Prostate gland (tissue), 2 donors: ENCODE measurements around the gene SAV1. TPM values are rescaled to one million over a fixed set of nuclear protein-coding genes. Genes with fewer than 3 reads are reported as not detected.

Experiments
- DNase-seq: peaks from one replicate; pipeline ENCODE4 v3.0.0-alpha.2; 2019; ENCODE audit warnings: low spot score
- H3K27ac ChIP-seq, 2 donors: fragments of 200-600 bp; sonication (generic); 2 replicates each; pipeline ENCODE4 v1.5.1; 2017 to 2019
- H3K27me3 ChIP-seq: fragments of 200-600 bp; sonication (generic); replicated peaks from 2 replicates; pipeline ENCODE4 v1.5.1; 2019; ENCODE audit not compliant: insufficient read depth
- H3K36me3 ChIP-seq, 2 donors: fragments of 200-600 bp; sonication (generic); 1 replicate in 1 of 2; 2 replicates in 1 of 2; pipeline versions ENCODE4 v1.5.1 to v1.8.1; 2017 to 2019
- H3K4me1 ChIP-seq: fragments of 200-600 bp; sonication (generic); replicated peaks from 2 replicates; pipeline ENCODE4 v1.5.1; 2019
- H3K4me3 ChIP-seq, 2 donors: fragments of 200-600 bp; sonication (generic); 2 replicates each; pipeline ENCODE4 v1.5.1; 2017 to 2019
- H3K9me3 ChIP-seq: fragments of 200-600 bp; sonication (generic); 2 replicates; pipeline ENCODE4 v1.5.1; 2017
- CTCF ChIP-seq, 4 experiments: fragments of 200-600 bp in 2 of 4; fragments of 450-650 bp in 2 of 4; sonication (generic) in 2 of 4; IDR thresholded peaks; 1 replicate in 3 of 4; 2 replicates in 1 of 4; pipeline ENCODE4 v1.5.1; 2016 to 2019; ENCODE audit warnings: antibody characterized with exemption in 4 of 4, mild to moderate bottlenecking in 2 of 4, moderate library complexity in 2 of 4
- POLR2A ChIP-seq: fragments of 450-650 bp; IDR thresholded peaks from one replicate; pipeline ENCODE4 v1.6.1; 2016; ENCODE audit warnings: antibody characterized with exemption, mild to moderate bottlenecking
- POLR2AphosphoS5 ChIP-seq: sonication (generic); formaldehyde crosslinking; IDR thresholded peaks from one replicate; pipeline ENCODE4 v1.6.1; 2017; ENCODE audit warnings: antibody characterized with exemption
- WGBS: methylation state at CpG from one replicate; pipeline ENCODE4 v1.1.5; 2018; 5-methylcytosine and 5-hydroxymethylcytosine counted together
- intact Hi-C: fragments of 100-400 bp; cut with DNase I; formaldehyde crosslinking; loops from one replicate; pipeline ENCODE4 v1.14.2; 2022
- total RNA-seq, 2 donors: library from RNA; depleted of rRNA; stranded (reverse); fragments of >200 nt; gene quantifications; one replicate each; pipeline ENCODE4 v1.1.0, GENCODE V29; 2016

Gene SAV1
- total RNA-seq, 2 donors from 2014 or later: 29.4 to 105 TPM

- 0% methylated on average over 1 of the region's 1 CpG for WGBS
- no peak for DNase-seq
- no peak for TF ChIP-seq CTCF (IDR thresholded peaks at IDR 0.05)
- intact Hi-C loops: no loop called here
- Histone ChIP-seq H3K4me3 (no peak overlapping the region), H3K27ac (no peak overlapping the region), H3K27me3 (no peaks in the 10 kb centered on the region), H3K4me1 (no peaks in the 10 kb centered on the region), H3K9me3 (no peaks in the 10 kb centered on the region), H3K36me3 (no peaks in the 10 kb centered on the region)
Observed at GRCh38 chr14:50605766-50606165, 62.3 kb downstream of the SAV1 start.

GRCh38 chr14:50603565-50603964 is 64.5 kb downstream of the SAV1 start:
- Histone ChIP-seq H3K27me3 (no peaks in the 10 kb centered on the region), H3K4me3 (no peak overlapping the region), H3K9me3 (no peaks in the 10 kb centered on the region), H3K36me3 (no peaks in the 10 kb centered on the region), H3K27ac (no peak overlapping the region), H3K4me1 (no peaks in the 10 kb centered on the region)
- TF ChIP-seq CTCF (IDR thresholded peaks at IDR 0.05) (no peak), POLR2AphosphoS5 (no peak), POLR2A (no peak)
- no peak for DNase-seq
- WGBS: 93% methylated on average over 2 of the region's 2 CpGs
- intact Hi-C loops: loop anchor here (5.0 kb wide), 1 partner anchor 174 kb away; no protein-coding TSS in a partner anchor

GRCh38 chr14:50602035-50602434 is 66.1 kb downstream of the SAV1 start:
- H3K4me3 ChIP-seq: no peak overlapping the region
- TF ChIP-seq POLR2AphosphoS5: no peak
- TF ChIP-seq CTCF (IDR thresholded peaks at IDR 0.05): no peak
- TF ChIP-seq POLR2A: no peak
- H3K9me3 ChIP-seq: no peaks in the 10 kb centered on the region
- DNase-seq: no peak
- WGBS: 85% methylated on average over 3 of the region's 3 CpGs
- intact Hi-C loops: loop anchor here (5.0 kb wide), 1 partner anchor 175 kb away; no protein-coding TSS in a partner anchor
- H3K27ac ChIP-seq: no peak overlapping the region
- H3K4me1 ChIP-seq: no peaks in the 10 kb centered on the region
- H3K36me3 ChIP-seq: no peaks in the 10 kb centered on the region
- no peaks in the 10 kb centered on the region for H3K27me3 ChIP-seq

GRCh38 chr14:50601394-50601793 is 66.7 kb downstream of the SAV1 start:
- no peak overlapping the region for H3K4me3 ChIP-seq

More at GRCh38 chr14:50601394-50601793, 66.7 kb downstream of the SAV1 start:
- TF ChIP-seq POLR2A (no peak), POLR2AphosphoS5 (no peak), CTCF (IDR thresholded peaks at IDR 0.05) (no peak)
- H3K4me1 ChIP-seq: no peaks in the 10 kb centered on the region
- no peaks in the 10 kb centered on the region for H3K36me3 ChIP-seq
- no peaks in the 10 kb centered on the region for H3K9me3 ChIP-seq
- no peak for DNase-seq
- no peak overlapping the region for H3K27ac ChIP-seq
- no peaks in the 10 kb centered on the region for H3K27me3 ChIP-seq
- intact Hi-C loops: loop anchor here (5.0 kb wide), 1 partner anchor 176 kb away; no protein-coding TSS in a partner anchor
- WGBS: 71% methylated on average over 2 of the region's 2 CpGs
